ENCODE measurements around the gene SERPINI2. TPM values are rescaled to one million over a fixed set of nuclear protein-coding genes. Genes with fewer than 3 reads are reported as not detected.

SERPINI2 gene
- 0.44 and 5.8 TPM in 2 replicates for polyA plus RNA-seq

DNA sequence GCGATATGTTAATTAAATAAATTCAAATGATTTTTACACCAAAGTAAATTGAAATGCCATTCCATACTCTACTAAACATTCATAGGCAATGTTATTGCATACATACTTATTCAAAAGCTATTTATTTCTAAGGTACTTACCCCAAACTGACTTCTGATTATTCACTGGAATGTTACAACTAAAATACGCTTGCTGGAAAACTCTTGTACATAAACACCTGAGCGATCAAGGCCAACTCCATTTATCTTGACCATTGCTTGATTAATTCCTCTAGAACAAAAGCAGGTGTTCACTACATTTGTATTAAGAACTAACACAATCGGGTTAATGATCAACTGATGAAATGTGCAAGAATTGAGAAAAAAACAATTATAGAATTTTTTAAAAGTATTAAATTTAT, at the start of gene SERPINI2:
Gene SERPINI2, minus strand, starts transcription at position 180 of the 400 bp plus-strand sequence. CDS start 2,208 bp downstream, outside the sequence.

Other genes with a start within 250 kb of the SERPINI2 start
- 3.0 and 10.8 TPM in 2 replicates for gene ZBBX, start 93.7 kb downstream of the SERPINI2 start, polyA plus RNA-seq
- gene WDR49, start 179.9 kb upstream of the SERPINI2 start, polyA plus RNA-seq, result 3.2 and 6.9 TPM in 2 replicates